ENCODE data around the gene GCHFR. TPM values are rescaled to one million over a fixed set of nuclear protein-coding genes. Genes with fewer than 3 reads are reported as not detected.

The GCHFR gene
- total and polyA plus RNA-seq, 8 donors, result 4.9 to 21.4 (median 8.7) TPM

GRCh38 chr15:40766194-40766815 lies 2.4 kb downstream of the GCHFR start:
- Histone ChIP-seq H3K36me3 (no peaks in the 10 kb centered on the region), H3K27ac (no peak overlapping the region), H3K4me1 (peaks cover 9 to 13% (median 9%) of the 10 kb centered on the region in 3 donors), H3K4me3 (no peak overlapping the region), H3K27me3 (no peaks in the 10 kb centered on the region), H3K9me3 (no peaks in the 10 kb centered on the region)
- intact Hi-C loops (cut with DNase I), result no loop called here
- DNase-seq, result no peak
- WGBS, 2 donors, result 72 to 77% methylated on average over 7 of the region's 7 CpGs
- no peak for FAIRE-seq
- TF ChIP-seq, protein P1, sequence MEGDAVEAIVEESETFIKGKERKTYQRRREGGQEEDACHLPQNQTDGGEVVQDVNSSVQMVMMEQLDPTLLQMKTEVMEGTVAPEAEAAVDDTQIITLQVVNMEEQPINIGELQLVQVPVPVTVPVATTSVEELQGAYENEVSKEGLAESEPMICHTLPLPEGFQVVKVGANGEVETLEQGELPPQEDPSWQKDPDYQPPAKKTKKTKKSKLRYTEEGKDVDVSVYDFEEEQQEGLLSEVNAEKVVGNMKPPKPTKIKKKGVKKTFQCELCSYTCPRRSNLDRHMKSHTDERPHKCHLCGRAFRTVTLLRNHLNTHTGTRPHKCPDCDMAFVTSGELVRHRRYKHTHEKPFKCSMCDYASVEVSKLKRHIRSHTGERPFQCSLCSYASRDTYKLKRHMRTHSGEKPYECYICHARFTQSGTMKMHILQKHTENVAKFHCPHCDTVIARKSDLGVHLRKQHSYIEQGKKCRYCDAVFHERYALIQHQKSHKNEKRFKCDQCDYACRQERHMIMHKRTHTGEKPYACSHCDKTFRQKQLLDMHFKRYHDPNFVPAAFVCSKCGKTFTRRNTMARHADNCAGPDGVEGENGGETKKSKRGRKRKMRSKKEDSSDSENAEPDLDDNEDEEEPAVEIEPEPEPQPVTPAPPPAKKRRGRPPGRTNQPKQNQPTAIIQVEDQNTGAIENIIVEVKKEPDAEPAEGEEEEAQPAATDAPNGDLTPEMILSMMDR (IDR thresholded peaks at IDR 0.05), result no peak
- ATAC-seq, result no peak

GRCh38 chr15:40766906-40767837 lies 3.3 kb downstream of the GCHFR start:
- WGBS, 2 donors, result 92% methylated on average over 32 of the region's 32 CpGs
- DNase-seq (no peak), FAIRE-seq (no peak), ATAC-seq (no peak)
- TF ChIP-seq, protein P1 (IDR thresholded peaks at IDR 0.05), result no peak
- no peak overlapping the region for H3K27ac ChIP-seq
- no peak overlapping the region for H3K4me3 ChIP-seq
- no peaks in the 10 kb centered on the region for H3K9me3 ChIP-seq
- intact Hi-C loops (cut with DNase I), result no loop called here
- H3K4me1 ChIP-seq, result peaks cover 9 to 13% (median 9%) of the 10 kb centered on the region in 3 donors
- no peaks in the 10 kb centered on the region for H3K36me3 ChIP-seq
- no peaks in the 10 kb centered on the region for H3K27me3 ChIP-seq

DNA sequence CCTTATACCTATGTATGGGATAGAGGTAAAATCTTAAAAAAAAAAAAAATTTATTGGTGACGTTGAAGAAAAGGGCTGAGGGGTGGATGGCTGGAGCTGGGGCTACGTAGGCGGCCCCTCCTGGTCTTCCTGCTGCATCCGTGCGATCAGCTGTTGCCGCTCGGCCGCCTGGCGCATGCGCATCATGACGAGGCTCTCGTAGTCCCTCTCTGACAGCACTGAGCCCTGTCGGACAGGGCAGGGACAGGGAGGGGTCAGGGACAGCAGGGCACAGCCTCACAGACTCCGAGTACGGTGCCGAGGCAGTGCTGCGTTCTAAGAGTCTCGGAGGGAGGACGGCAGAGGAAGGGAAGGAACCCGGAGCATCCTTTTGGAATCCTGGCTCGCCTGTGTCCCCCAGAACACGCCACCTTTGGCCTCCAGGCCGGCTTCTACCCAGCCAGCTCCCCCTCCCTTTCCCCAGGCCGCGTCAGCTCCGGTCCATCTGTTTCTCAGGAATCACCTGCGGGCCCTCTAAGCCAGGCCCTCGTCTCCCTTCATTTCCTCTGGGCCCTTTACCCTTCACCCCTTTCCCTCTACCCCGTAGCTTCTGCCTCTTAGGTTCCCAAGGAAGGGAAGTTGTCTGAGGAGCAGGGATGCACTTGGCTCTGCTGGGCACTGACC lies 4.1 kb downstream of the GCHFR start:
- FAIRE-seq (no peak), ATAC-seq (no peak)
- 88 to 91% methylated on average over 28 to 29 of the region's 29 CpGs for WGBS, 2 donors

DNA sequence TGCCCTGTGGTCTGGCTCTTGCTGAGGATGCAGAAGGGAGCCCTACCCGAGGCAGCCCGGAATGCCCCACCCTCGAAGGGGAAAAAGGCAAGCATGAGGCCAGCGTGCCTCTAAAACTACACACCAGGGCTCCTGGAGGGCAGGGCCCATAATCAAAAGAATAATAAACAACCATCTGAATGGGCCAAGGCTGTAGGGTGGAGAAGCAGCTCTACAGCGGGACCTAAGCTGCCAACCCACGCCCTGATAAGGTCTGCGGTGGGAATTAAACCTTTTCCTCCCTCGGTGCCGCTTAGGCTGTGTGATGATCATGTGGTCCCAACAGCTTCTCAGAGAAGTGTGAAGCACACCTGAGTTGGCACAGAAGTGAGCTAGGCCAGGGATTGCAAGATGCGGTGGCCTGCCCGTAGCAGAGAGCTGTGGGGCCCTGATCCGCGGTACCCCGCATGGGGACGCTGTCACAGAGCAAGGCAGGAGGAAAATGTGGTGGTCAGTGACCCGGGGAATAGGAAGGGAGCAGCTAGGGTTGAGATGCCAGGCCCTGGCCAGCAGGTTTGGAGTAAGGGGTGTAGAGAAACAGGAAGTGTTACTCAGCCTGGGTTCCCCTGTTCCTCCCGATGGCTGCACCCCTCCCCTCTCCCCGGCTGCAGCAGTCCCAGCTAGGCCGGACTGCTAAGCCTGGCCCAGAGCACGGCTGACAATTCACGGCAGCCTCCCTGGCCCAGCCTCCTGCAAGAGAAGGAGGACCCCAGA lies 4.8 kb downstream of the GCHFR start:
- Histone ChIP-seq H3K36me3 (peaks cover 0 to 6% (median 0%) of the 10 kb centered on the region in 3 donors), H3K9me3 (no peaks in the 10 kb centered on the region), H3K4me1 (peaks cover 3 to 13% (median 9%) of the 10 kb centered on the region in 3 donors), H3K4me3 (no peak overlapping the region), H3K27ac (peak overlapping the region in 2 of 4 donors; percentile 43 to 51), H3K27me3 (no peaks in the 10 kb centered on the region)
- FAIRE-seq (no peak), ATAC-seq (no peak), DNase-seq (no peak)
- intact Hi-C loops (cut with DNase I), result no loop called here
- 85% methylated on average over 20 to 21 of the region's 21 CpGs for WGBS, 2 donors
- TF ChIP-seq, protein P1 (IDR thresholded peaks at IDR 0.05), result no peak

More for the DNA sequence above, 4.1 kb downstream of the GCHFR start:
- Histone ChIP-seq H3K4me3 (no peak overlapping the region), H3K9me3 (no peaks in the 10 kb centered on the region), H3K4me1 (peaks cover 5 to 13% (median 9%) of the 10 kb centered on the region in 3 donors), H3K36me3 (no peaks in the 10 kb centered on the region), H3K27me3 (no peaks in the 10 kb centered on the region), H3K27ac (no peak overlapping the region)
- no peak for DNase-seq
- intact Hi-C loops (cut with DNase I), result no loop called here
- TF ChIP-seq, protein P1 (IDR thresholded peaks at IDR 0.05), result no peak
